GM19455 (cell line): ENCODE data around the gene C1orf116.

ENCODE experiments used
- ATAC-seq: cut with Tn5 transposase; IDR thresholded peaks from one replicate; pipeline ENCODE4 v1.9.1; 2021; ENCODE audit not compliant: unreplicated experiment

C1orf116 gene

GRCh38 chr1:207020709-207021107 is 11.8 kb downstream of the C1orf116 start:
- ATAC-seq = no peak

GRCh38 chr1:207020065-207020708 is 12.4 kb downstream of the C1orf116 start:
- no peak for ATAC-seq

- ATAC-seq = no peak
These were observed 12.9 kb downstream of the C1orf116 start for GRCh38 chr1:207019661-207020060.

- ATAC-seq = no peak
These were observed 13.4 kb downstream of the C1orf116 start for GRCh38 chr1:207019161-207019560.

- no peak for ATAC-seq
These were observed 13.8 kb downstream of the C1orf116 start for GRCh38 chr1:207018707-207019106.

GRCh38 chr1:207017615-207018559 is 14.7 kb downstream of the C1orf116 start:
- ATAC-seq = no peak

GRCh38 chr1:207015791-207016190 is 16.8 kb downstream of the C1orf116 start:
- ATAC-seq = no peak

GRCh38 chr1:207014728-207015127 is 17.8 kb downstream of the C1orf116 start:
- no peak for ATAC-seq

- ATAC-seq = no peak
These were observed 19.1 kb downstream of the C1orf116 start for GRCh38 chr1:207013321-207014085.

GRCh38 chr1:207010726-207011125 is 21.8 kb downstream of the C1orf116 start:
- no peak for ATAC-seq

GRCh38 chr1:207009945-207010344 is 22.6 kb downstream of the C1orf116 start:
- no peak for ATAC-seq

GRCh38 chr1:207009182-207009850 is 23.2 kb downstream of the C1orf116 start:
- ATAC-seq = no peak

- ATAC-seq = no peak
These were observed 25.1 kb downstream of the C1orf116 start for GRCh38 chr1:207007352-207008033.

- no peak for ATAC-seq
These were observed 25.6 kb downstream of the C1orf116 start for GRCh38 chr1:207006914-207007313.

- ATAC-seq = no peak
These were observed 26.5 kb downstream of the C1orf116 start for GRCh38 chr1:207006083-207006482.

- no peak for ATAC-seq
These were observed 27.4 kb downstream of the C1orf116 start for GRCh38 chr1:207004931-207005830.

GRCh38 chr1:207003210-207003609 is 29.3 kb downstream of the C1orf116 start:
- no peak for ATAC-seq

- ATAC-seq = no peak
These were observed 29.8 kb downstream of the C1orf116 start for GRCh38 chr1:207002724-207003146.
